Measurements from ENCODE around the gene SLC25A34.
A peak's percentile ranks its signal among the peaks of the same experiment; 100 is the strongest.
"Not testable (repeated sequence)": the region's sequence is repeated elsewhere in the genome, so short reads cannot be mapped to it uniquely, and the experiment has no call there.

The SLC25A34 gene

GRCh38 chr1:15736038-15736891 lies at the start of gene SLC25A34:
TSS of gene SLC25A34 (plus strand) at chr1:15736258. CDS start at chr1:15736486, 228 bp downstream.
- H3K4me3 ChIP-seq = no peak within 1 kb of the TSS
- H3K9ac ChIP-seq (ENCODE audit: insufficient read length) = no peak within 1 kb of the TSS
- no peaks in the 10 kb centered on the region for H3K9me3 ChIP-seq (ENCODE audit: low read depth, low read length)
- no peak for DNase-seq (ENCODE audit: low read depth, low spot score)
- no peak for TF ChIP-seq FOXP2 (optimal IDR thresholded peaks at IDR 0.05; ENCODE audit: control extremely low read depth, extremely low read length, insufficient read depth)
- TF ChIP-seq EZH2 (IDR thresholded peaks at IDR 0.05) = no peak
- TF ChIP-seq POLR2AphosphoS5 (IDR thresholded peaks at IDR 0.05; ENCODE audit: borderline replicate concordance, low read depth, low read length) = no peak
- no peaks in the 10 kb centered on the region; the same call in 1 of the 2 replicates for H3K36me3 ChIP-seq (ENCODE audit: insufficient read depth, low read length)
- H3K27ac ChIP-seq = no peak within 1 kb of the TSS

GRCh38 chr1:15687446-15687845 lies 48.6 kb upstream of the SLC25A34 start:
- Histone ChIP-seq H3K36me3 (ENCODE audit: insufficient read depth, low read length) (no peaks in the 10 kb centered on the region), H3K27ac (no peak overlapping the region)
- TF ChIP-seq EZH2 (IDR thresholded peaks at IDR 0.05) (no peak), FOXP2 (optimal IDR thresholded peaks at IDR 0.05; ENCODE audit: control extremely low read depth, extremely low read length, insufficient read depth) (no peak), POLR2AphosphoS5 (IDR thresholded peaks at IDR 0.05; ENCODE audit: borderline replicate concordance, low read depth, low read length) (no peak)

GRCh38 chr1:15690317-15690716 lies 45.7 kb upstream of the SLC25A34 start:
- H3K9me3 ChIP-seq (ENCODE audit: low read depth, low read length) = no peaks in the 10 kb centered on the region
- TF ChIP-seq EZH2 (IDR thresholded peaks at IDR 0.05) = no peak
- TF ChIP-seq POLR2AphosphoS5 (IDR thresholded peaks at IDR 0.05; ENCODE audit: borderline replicate concordance, low read depth, low read length) = no peak
- no peak for TF ChIP-seq FOXP2 (optimal IDR thresholded peaks at IDR 0.05; ENCODE audit: control extremely low read depth, extremely low read length, insufficient read depth)
- no peak for DNase-seq (ENCODE audit: low read depth, low spot score)
- H3K27ac ChIP-seq = no peak overlapping the region
- H3K36me3 ChIP-seq (ENCODE audit: insufficient read depth, low read length) = no peaks in the 10 kb centered on the region
- no peak overlapping the region for H3K9ac ChIP-seq (ENCODE audit: insufficient read length)
- no peak overlapping the region for H3K4me3 ChIP-seq

More at GRCh38 chr1:15687446-15687845, 48.6 kb upstream of the SLC25A34 start:
- DNase-seq (ENCODE audit: low read depth, low spot score) = no peak
- Histone ChIP-seq H3K9ac (ENCODE audit: insufficient read length) (no peak overlapping the region), H3K9me3 (ENCODE audit: low read depth, low read length) (no peaks in the 10 kb centered on the region), H3K4me3 (no peak overlapping the region)

DNA sequence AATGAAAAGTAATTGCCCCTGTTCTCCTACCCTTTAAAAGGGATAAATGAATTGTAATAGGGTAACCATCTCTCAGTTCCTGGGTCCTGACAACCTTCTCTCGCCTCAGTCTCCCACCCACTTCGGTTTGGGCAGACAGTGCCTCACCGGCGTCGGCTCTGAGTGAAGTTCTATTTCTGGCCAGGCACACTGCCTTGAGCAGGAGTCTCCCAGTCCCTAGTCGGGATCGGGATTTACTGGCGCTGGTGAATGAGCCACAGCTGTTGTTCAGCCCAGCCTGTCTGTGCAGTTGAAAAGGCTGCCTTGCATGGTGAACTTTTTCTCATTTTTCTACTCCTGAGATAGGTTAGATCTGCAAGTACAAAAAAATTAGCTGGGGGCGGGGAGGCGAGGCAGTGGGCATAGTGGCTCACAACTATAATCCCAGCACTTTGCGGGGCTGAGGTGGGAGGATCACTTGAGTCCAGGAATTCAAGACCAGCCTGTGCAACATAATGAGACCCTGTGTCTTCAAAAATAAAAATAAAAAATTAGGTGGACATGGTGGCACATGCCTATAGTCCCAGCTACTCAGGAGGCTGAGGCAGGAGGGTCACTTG lies 44.5 kb upstream of the SLC25A34 start:
- TF ChIP-seq POLR2AphosphoS5 (IDR thresholded peaks at IDR 0.05; ENCODE audit: borderline replicate concordance, low read depth, low read length) (no peak), EZH2 (IDR thresholded peaks at IDR 0.05) (no peak), FOXP2 (optimal IDR thresholded peaks at IDR 0.05; ENCODE audit: control extremely low read depth, extremely low read length, insufficient read depth) (no peak)
- no peak overlapping the region for H3K27ac ChIP-seq
- no peak for DNase-seq (ENCODE audit: low read depth, low spot score)
- no peak overlapping the region for H3K4me3 ChIP-seq
- H3K9ac ChIP-seq (ENCODE audit: insufficient read length) = no peak overlapping the region
- no peaks in the 10 kb centered on the region for H3K36me3 ChIP-seq (ENCODE audit: insufficient read depth, low read length)
- H3K9me3 ChIP-seq (ENCODE audit: low read depth, low read length) = no peaks in the 10 kb centered on the region

- no peak for DNase-seq (ENCODE audit: low read depth, low spot score)
- no peak overlapping the region for H3K4me3 ChIP-seq
- no peak overlapping the region for H3K27ac ChIP-seq
- H3K9me3 ChIP-seq (ENCODE audit: low read depth, low read length) = no peaks in the 10 kb centered on the region
- 0 out of 2 replicates have a peak, but pooled peaks cover 3% of the 10 kb centered on the region for H3K36me3 ChIP-seq (ENCODE audit: insufficient read depth, low read length)
- H3K9ac ChIP-seq (ENCODE audit: insufficient read length) = no peak overlapping the region
- TF ChIP-seq FOXP2 (optimal IDR thresholded peaks at IDR 0.05; ENCODE audit: control extremely low read depth, extremely low read length, insufficient read depth) (no peak), POLR2AphosphoS5 (IDR thresholded peaks at IDR 0.05; ENCODE audit: borderline replicate concordance, low read depth, low read length) (no peak), EZH2 (IDR thresholded peaks at IDR 0.05) (no peak)
These were observed 43.9 kb upstream of the SLC25A34 start for GRCh38 chr1:15692121-15692682.

DNA sequence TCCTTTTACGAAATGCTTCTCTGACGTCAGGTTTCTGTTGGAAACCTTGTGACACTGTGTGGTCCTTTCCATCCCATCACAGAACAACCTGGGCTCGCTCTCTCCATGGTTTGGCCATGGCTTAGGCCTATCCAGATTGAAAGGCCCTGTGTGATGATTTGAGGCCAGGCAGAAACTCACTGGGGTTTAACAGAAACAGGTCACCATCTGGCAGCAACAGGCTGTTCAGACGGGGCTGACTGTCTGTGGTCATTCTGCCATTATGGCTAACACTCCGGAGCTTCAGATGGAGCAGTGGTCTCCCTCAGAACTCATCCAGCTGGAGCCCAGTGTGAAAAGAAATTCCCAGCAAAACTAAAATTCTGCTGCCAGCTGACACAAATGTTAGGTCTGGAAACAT lies 42.7 kb upstream of the SLC25A34 start:
- Histone ChIP-seq H3K9ac (ENCODE audit: insufficient read length) (no peak overlapping the region), H3K9me3 (ENCODE audit: low read depth, low read length) (no peaks in the 10 kb centered on the region), H3K4me3 (no peak overlapping the region), H3K27ac (no peak overlapping the region), H3K36me3 (ENCODE audit: insufficient read depth, low read length) (0 out of 2 replicates have a peak, but pooled peaks cover 3% of the 10 kb centered on the region)
- TF ChIP-seq POLR2AphosphoS5 (IDR thresholded peaks at IDR 0.05; ENCODE audit: borderline replicate concordance, low read depth, low read length) (no peak), FOXP2 (optimal IDR thresholded peaks at IDR 0.05; ENCODE audit: control extremely low read depth, extremely low read length, insufficient read depth) (no peak), EZH2 (IDR thresholded peaks at IDR 0.05) (no peak)
- no peak for DNase-seq (ENCODE audit: low read depth, low spot score)

DNA sequence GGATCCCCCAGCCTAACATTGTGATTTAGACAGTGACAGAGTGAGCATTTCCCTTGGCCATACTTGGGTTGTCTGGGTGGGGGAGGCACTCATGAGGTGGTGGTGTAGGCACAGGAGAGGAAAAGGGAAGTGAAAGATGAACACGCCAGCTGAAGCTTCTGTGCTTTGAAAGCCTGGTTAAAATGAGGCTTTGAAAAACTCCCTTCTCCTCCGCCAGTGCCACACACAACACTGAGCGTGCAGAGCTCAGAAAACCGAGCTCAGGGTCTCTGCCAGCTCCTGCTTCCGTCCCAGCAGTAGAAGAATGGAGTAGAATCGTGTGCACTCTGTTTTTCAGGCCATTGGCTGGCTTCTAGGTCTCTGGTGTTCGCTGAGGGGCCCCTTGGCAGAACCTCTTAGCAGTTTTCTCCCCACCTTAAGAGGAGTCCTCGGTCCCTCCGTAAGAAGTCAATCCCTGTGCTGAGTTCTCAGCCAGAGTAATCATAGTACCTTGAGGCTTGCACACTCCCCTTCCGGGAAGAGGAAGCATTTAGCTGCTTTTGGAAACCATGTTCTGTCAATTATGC lies 39.0 kb upstream of the SLC25A34 start:
- no peaks in the 10 kb centered on the region for H3K9me3 ChIP-seq (ENCODE audit: low read depth, low read length)
- no peak for DNase-seq (ENCODE audit: low read depth, low spot score)
- TF ChIP-seq POLR2AphosphoS5 (IDR thresholded peaks at IDR 0.05; ENCODE audit: borderline replicate concordance, low read depth, low read length) (no peak), FOXP2 (optimal IDR thresholded peaks at IDR 0.05; ENCODE audit: control extremely low read depth, extremely low read length, insufficient read depth) (no peak), EZH2 (IDR thresholded peaks at IDR 0.05) (no peak)
- H3K4me3 ChIP-seq = no peak overlapping the region
- 0 out of 2 replicates have a peak, but pooled peaks cover 3% of the 10 kb centered on the region for H3K36me3 ChIP-seq (ENCODE audit: insufficient read depth, low read length)
- H3K9ac ChIP-seq (ENCODE audit: insufficient read length) = no peak overlapping the region
- peak overlapping the region; percentile 25; the same call in 1 of the 2 replicates for H3K27ac ChIP-seq

DNA sequence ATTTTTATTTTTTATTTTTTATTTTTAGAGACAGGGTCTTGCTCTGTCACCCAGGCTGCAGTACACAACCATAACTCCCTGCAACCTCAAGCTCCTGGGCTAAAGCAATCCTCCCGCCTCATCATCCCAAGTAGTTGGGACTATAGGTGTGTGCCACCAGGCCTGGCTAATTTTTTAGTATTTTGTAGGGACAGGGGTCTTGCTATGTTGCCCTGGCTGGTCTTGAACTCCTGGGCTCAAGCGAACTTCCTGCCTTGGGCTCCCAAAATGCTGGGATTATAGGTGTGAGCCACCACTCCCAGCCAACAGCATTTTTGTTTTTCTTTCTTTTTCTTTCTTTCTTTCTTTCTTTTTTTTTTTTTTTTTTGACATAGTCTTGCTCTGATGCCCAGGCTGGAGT lies 37.9 kb upstream of the SLC25A34 start:
- H3K9ac ChIP-seq (ENCODE audit: insufficient read length) = no peak overlapping the region
- no peak for TF ChIP-seq POLR2AphosphoS5 (IDR thresholded peaks at IDR 0.05; ENCODE audit: borderline replicate concordance, low read depth, low read length)
- TF ChIP-seq EZH2 (IDR thresholded peaks at IDR 0.05) = no peak
- no peak for TF ChIP-seq FOXP2 (optimal IDR thresholded peaks at IDR 0.05; ENCODE audit: control extremely low read depth, extremely low read length, insufficient read depth)
- H3K9me3 ChIP-seq (ENCODE audit: low read depth, low read length) = no peaks in the 10 kb centered on the region
- H3K36me3 ChIP-seq (ENCODE audit: insufficient read depth, low read length) = 0 out of 2 replicates have a peak, but pooled peaks cover 3% of the 10 kb centered on the region
- DNase-seq (ENCODE audit: low read depth, low spot score) = no peak
- no peak overlapping the region for H3K27ac ChIP-seq
- no peak overlapping the region for H3K4me3 ChIP-seq

GRCh38 chr1:15699321-15699720 lies 36.7 kb upstream of the SLC25A34 start:
- not testable (repeated sequence) for H3K4me3 ChIP-seq; H3K27ac ChIP-seq; DNase-seq (ENCODE audit: low read depth, low spot score); H3K36me3 ChIP-seq (ENCODE audit: insufficient read depth, low read length); H3K9ac ChIP-seq (ENCODE audit: insufficient read length); H3K9me3 ChIP-seq (ENCODE audit: low read depth, low read length)

All from SK-N-MC (cell line).